ENCODE data around the gene SEM1.
"Not testable (repeated sequence)": the region's sequence is repeated elsewhere in the genome, so short reads cannot be mapped to it uniquely, and the experiment has no call there.

Gene SEM1

DNA sequence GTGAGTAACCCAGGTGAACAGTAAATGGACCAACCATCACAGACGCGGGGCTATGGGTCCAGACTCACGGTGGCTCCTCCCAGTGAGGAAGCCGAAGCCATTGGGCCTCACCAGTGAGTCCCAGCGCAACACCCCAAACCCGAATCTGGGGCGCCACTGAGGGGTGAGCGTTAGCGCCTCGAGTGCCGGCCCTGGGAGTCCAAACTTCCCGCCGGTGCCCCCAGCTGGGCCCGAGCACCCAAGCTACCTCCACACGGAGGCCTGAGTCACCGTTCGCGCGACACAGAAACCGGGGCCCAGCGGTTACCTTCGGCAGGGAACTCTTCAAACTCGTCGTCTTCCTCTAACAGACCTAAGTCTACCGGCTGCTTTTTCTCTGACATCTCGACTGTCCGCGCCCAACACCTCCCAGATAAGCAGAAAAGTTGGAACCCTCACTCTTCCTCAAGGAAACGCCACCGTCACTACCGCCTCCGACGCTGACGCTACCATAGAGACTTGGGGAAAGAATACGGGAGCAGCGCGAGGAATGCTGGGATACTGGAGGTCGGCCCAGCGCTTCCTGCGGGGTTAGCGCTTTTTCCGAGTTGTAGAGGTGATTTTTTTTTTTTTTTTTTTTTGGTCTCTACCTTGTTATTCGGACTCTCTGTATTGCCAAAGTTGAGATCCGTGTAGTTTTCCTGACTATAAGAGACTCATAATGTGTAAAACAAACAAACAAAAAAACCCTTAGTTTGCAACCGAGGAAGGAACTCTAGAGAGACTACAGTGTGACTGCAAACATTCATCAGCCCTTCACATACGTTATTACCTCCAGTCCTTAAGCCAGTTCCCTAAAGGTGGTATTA is at the start of gene SEM1:
Gene SEM1 (minus strand): TSS at position 466 of the 848 bp plus-strand sequence. CDS start 83 bp downstream, at position 383.
- TF ChIP-seq, protein P1, sequence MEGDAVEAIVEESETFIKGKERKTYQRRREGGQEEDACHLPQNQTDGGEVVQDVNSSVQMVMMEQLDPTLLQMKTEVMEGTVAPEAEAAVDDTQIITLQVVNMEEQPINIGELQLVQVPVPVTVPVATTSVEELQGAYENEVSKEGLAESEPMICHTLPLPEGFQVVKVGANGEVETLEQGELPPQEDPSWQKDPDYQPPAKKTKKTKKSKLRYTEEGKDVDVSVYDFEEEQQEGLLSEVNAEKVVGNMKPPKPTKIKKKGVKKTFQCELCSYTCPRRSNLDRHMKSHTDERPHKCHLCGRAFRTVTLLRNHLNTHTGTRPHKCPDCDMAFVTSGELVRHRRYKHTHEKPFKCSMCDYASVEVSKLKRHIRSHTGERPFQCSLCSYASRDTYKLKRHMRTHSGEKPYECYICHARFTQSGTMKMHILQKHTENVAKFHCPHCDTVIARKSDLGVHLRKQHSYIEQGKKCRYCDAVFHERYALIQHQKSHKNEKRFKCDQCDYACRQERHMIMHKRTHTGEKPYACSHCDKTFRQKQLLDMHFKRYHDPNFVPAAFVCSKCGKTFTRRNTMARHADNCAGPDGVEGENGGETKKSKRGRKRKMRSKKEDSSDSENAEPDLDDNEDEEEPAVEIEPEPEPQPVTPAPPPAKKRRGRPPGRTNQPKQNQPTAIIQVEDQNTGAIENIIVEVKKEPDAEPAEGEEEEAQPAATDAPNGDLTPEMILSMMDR (IDR thresholded peaks at IDR 0.05; ENCODE audit: low read depth, low read length), result no peak
- DNase-seq (ENCODE audit: extremely low read depth, low read depth), result peak; percentile 52

DNA sequence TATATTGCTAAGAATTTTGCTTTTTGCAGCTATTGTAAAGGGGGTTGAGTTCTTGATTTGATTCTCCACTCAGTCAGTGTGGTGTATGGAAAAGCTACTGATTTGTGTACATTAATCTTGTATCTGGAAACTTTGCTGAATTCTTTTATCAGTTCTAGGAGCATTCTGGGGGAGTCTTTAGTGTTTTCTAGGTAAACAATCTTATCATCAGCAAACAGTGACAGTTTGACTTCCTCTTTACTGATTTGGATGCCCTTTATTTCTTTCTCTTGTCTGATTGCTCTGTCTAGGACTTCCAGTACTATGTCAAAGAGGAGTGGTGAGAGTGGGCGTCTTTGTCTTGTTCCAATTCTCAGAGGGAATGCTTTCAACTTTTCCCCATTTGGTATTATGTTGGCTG is 48.2 kb upstream of the SEM1 start:
- not testable (repeated sequence) for DNase-seq (ENCODE audit: extremely low read depth, low read depth)

- TF ChIP-seq, protein P1 (IDR thresholded peaks at IDR 0.05; ENCODE audit: low read depth, low read length), result no peak
- DNase-seq (ENCODE audit: extremely low read depth, low read depth), result no peak
These were observed 37.8 kb upstream of the SEM1 start for GRCh38 chr7:96747418-96747940.

DNA sequence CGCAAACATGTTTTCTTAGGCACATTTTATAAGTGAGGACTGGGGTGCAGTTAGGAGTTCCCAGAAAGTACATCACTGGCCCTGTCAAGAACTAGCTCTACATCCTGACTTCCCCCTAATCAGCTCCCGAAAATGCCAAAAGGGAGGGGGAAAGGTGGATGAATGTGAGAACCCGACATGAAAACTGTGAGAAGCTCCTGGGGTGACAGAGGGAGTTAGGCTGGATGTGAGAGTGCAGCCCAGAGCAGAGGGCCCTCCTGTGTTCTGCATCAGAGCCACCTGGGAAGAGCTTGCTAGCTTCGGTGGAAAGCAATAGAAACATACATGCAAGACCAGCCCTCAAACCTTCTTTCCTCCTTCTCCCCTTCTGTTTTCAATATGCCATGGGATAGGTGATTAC is 30.5 kb upstream of the SEM1 start:
- TF ChIP-seq, protein P1 (IDR thresholded peaks at IDR 0.05; ENCODE audit: low read depth, low read length), result no peak
- DNase-seq (ENCODE audit: extremely low read depth, low read depth), result no peak

DNA sequence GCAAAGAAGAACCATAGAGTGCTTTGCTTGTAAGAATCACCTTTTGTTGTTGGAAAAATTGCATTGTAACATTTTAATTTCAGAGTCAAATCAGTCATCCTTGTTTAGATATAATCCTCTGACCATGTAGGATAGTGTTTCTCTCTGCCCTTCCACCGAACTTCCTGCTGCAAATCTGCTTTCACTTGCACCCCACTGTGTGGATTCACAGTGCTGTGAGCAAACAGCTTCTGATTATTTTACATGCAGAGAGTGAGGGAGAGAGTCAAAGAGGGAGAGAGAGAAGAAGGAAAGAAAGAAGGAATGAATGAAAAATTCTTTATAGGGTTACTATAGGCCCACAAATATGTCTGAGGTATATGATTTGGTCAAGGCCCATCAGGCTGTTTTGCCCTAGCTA is 30.0 kb upstream of the SEM1 start:
- DNase-seq (ENCODE audit: extremely low read depth, low read depth), result no peak
- TF ChIP-seq, protein P1 (IDR thresholded peaks at IDR 0.05; ENCODE audit: low read depth, low read length), result no peak

DNA sequence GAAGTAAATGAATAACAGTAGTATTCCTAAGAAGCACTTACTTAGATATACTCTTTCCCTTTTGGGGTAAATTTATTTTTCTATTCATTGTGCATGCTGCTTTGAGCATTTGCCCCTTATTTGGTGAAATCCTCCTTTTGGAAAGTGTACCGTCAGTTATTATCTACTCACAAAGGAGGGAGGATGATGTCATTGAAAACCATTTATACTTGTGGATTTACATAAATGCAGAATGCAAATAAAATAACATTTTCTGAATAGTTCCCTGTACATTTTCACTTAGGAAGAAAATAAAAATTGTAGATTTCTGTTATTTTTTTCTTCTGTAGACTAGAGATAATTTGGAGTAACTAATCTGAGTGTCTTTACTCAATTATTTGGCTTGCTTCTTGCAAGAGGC is 29.5 kb upstream of the SEM1 start:
- DNase-seq (ENCODE audit: extremely low read depth, low read depth), result no peak
- TF ChIP-seq, protein P1 (IDR thresholded peaks at IDR 0.05; ENCODE audit: low read depth, low read length), result no peak

DNA sequence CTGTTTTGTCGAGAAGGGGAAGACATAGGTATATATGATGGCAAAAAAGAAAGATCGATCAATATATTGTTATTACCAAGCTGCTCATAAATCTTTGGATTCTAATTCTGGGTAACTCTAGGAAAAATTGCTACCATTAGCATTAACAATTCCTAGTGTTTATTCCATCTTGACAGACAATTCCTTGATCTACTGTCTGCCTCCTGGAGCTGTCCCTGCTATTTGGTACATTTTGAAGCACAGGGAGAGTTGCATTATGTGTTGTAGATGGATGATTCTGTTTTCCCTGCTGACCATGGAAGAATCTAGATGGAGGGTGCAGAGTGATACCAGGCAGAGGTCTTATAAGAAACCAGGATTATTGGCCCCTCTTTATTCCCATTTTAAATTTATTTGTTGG is 29.1 kb upstream of the SEM1 start:
- TF ChIP-seq, protein P1 (IDR thresholded peaks at IDR 0.05; ENCODE audit: low read depth, low read length), result no peak
- DNase-seq (ENCODE audit: extremely low read depth, low read depth), result no peak
